H9 (cell line): ENCODE results near the gene IDH1. TPM values are rescaled to one million over a fixed set of nuclear protein-coding genes. Genes with fewer than 3 reads are reported as not detected.

ENCODE experiments used
- DNase-seq: peaks from one replicate; pipeline ENCODE4 v3.0.0-alpha.2; 2017
- H2AFZ ChIP-seq: one replicate; pipeline ENCODE4 v1.6.1; 2013; ENCODE audit warnings: mild to moderate bottlenecking, low read length, control low read depth, moderate library complexity
- H2AK5ac ChIP-seq: 2 replicates; pipeline ENCODE4 v1.6.1; 2013; ENCODE audit warnings: low read length, control low read depth, mixed read lengths; ENCODE audit not compliant: insufficient read length
- H2BK120ac ChIP-seq: one replicate; pipeline ENCODE4 v1.6.1; 2013; ENCODE audit warnings: low read depth, mild to moderate bottlenecking, low read length, control low read depth, inconsistent platforms; ENCODE audit not compliant: poor library complexity, severe bottlenecking
- H2BK12ac ChIP-seq: 2 replicates; pipeline ENCODE4 v1.6.1; 2013; ENCODE audit warnings: low read length, control low read depth, mixed read lengths, low read depth; ENCODE audit not compliant: insufficient read length
- H2BK15ac ChIP-seq: 2 replicates; pipeline ENCODE4 v1.6.1; 2013; ENCODE audit warnings: low read depth, low read length, control low read depth
- H2BK20ac ChIP-seq: one replicate; pipeline ENCODE4 v1.6.1; 2013; ENCODE audit warnings: low read depth, mild to moderate bottlenecking, low read length, control low read depth, inconsistent platforms; ENCODE audit not compliant: poor library complexity, severe bottlenecking
- H2BK5ac ChIP-seq: 2 replicates; pipeline ENCODE4 v1.6.1; 2013; ENCODE audit warnings: low read length, control low read depth, mixed read lengths; ENCODE audit not compliant: insufficient read length
- H3K14ac ChIP-seq: 2 replicates; pipeline ENCODE4 v1.6.1; 2013; ENCODE audit warnings: low read length, control low read depth; ENCODE audit not compliant: insufficient read depth
- H3K18ac ChIP-seq: 2 replicates; pipeline ENCODE4 v1.6.1; 2013; ENCODE audit warnings: low read depth, mild to moderate bottlenecking, mixed read lengths, low read length, control low read depth; ENCODE audit not compliant: insufficient read length
- H3K23ac ChIP-seq: 2 replicates; pipeline ENCODE4 v1.6.1; 2013; ENCODE audit warnings: low read length, control low read depth, mixed read lengths, low read depth; ENCODE audit not compliant: insufficient read length
- H3K23me2 ChIP-seq: 2 replicates; pipeline ENCODE4 v1.6.1; 2013; ENCODE audit warnings: low read depth, mild to moderate bottlenecking, mixed read lengths, low read length, control low read depth; ENCODE audit not compliant: insufficient read length, poor library complexity, severe bottlenecking
- H3K27ac ChIP-seq: 2 replicates; pipeline ENCODE4 v1.5.1; 2013; ENCODE audit warnings: low read length, control low read depth, mixed read lengths, low read depth; ENCODE audit not compliant: insufficient read length
- H3K27me3 ChIP-seq: 2 replicates; pipeline ENCODE4 v1.6.1; 2013; ENCODE audit warnings: low read length, control low read depth, inconsistent platforms; ENCODE audit not compliant: insufficient read depth
- H3K4ac ChIP-seq: 2 replicates; pipeline ENCODE4 v1.6.1; 2013; ENCODE audit warnings: low read depth, mild to moderate bottlenecking, control low read depth, inconsistent platforms, low read length, moderate library complexity
- H3K4me1 ChIP-seq: 2 replicates; pipeline ENCODE4 v1.6.1; 2013; ENCODE audit warnings: low read length, control low read depth, inconsistent platforms; ENCODE audit not compliant: insufficient read depth
- H3K4me2 ChIP-seq: 2 replicates; pipeline ENCODE4 v1.6.1; 2013; ENCODE audit warnings: low read length, control low read depth, mixed read lengths; ENCODE audit not compliant: insufficient read length, insufficient read depth
- H3K56ac ChIP-seq: 2 replicates; pipeline ENCODE4 v1.6.1; 2013; ENCODE audit warnings: low read depth, mild to moderate bottlenecking, mixed read lengths, low read length, control low read depth; ENCODE audit not compliant: insufficient read length
- H3K79me1 ChIP-seq: 2 replicates; pipeline ENCODE4 v1.6.1; 2013; ENCODE audit warnings: low read depth, mild to moderate bottlenecking, moderate library complexity, low read length, control low read depth, inconsistent platforms; ENCODE audit not compliant: insufficient read depth, poor library complexity, severe bottlenecking
- H3K79me2 ChIP-seq: 2 replicates; pipeline ENCODE4 v1.6.1; 2013; ENCODE audit warnings: low read length, control low read depth, inconsistent platforms; ENCODE audit not compliant: insufficient read depth
- H3K9ac ChIP-seq: 2 replicates; pipeline ENCODE4 v1.6.1; 2013; ENCODE audit warnings: low read length, control low read depth, mixed read lengths; ENCODE audit not compliant: insufficient read length; ENCODE audit errors: extremely low read depth
- H3K9me3 ChIP-seq: one replicate; pipeline ENCODE4 v1.6.1; 2013; ENCODE audit warnings: low read depth, low read length, inconsistent platforms; ENCODE audit not compliant: control insufficient read depth
- H3T11ph ChIP-seq: one replicate; pipeline ENCODE4 v1.6.1; 2013; ENCODE audit warnings: mild to moderate bottlenecking, low read length, control low read depth, inconsistent platforms
- H4K20me1 ChIP-seq: one replicate; pipeline ENCODE4 v1.6.1; 2013; ENCODE audit not compliant: control insufficient read depth, insufficient read length, insufficient read depth
- H4K5ac ChIP-seq: 2 replicates; pipeline ENCODE4 v1.6.1; 2013; ENCODE audit warnings: low read depth, mild to moderate bottlenecking, mixed read lengths, low read length, control low read depth; ENCODE audit not compliant: insufficient read length
- H4K8ac ChIP-seq: replicated peaks from 2 replicates; pipeline ENCODE4 v1.6.1; 2013; ENCODE audit warnings: low read length, control low read depth, mixed read lengths, low read depth; ENCODE audit not compliant: insufficient read length
- H4K91ac ChIP-seq: 2 replicates; pipeline ENCODE4 v1.6.1; 2013; ENCODE audit warnings: low read depth, mild to moderate bottlenecking, moderate library complexity, mixed read lengths, low read length, control low read depth; ENCODE audit not compliant: insufficient read length
- H3K27ac Mint-ChIP-seq, 3 experiments: 2 replicates in 2 of 3; 3 replicates in 1 of 3; pipeline ENCODE4 v1.8.0; 2020 to 2021; ENCODE audit warnings: mixed read lengths in 3 of 3, mild to moderate bottlenecking in 1 of 3, moderate library complexity in 1 of 3
- H3K27me3 Mint-ChIP-seq: 2 replicates; pipeline ENCODE4 v1.8.0; 2021; ENCODE audit warnings: low read depth, mild to moderate bottlenecking, moderate library complexity, mixed read lengths
- H3K36me3 Mint-ChIP-seq, 3 experiments: 2 replicates in 2 of 3; 3 replicates in 1 of 3; pipeline ENCODE4 v1.8.0; 2020 to 2021; ENCODE audit warnings: low read depth in 3 of 3, mixed read lengths in 3 of 3; ENCODE audit not compliant: insufficient read depth in 1 of 3
- H3K4me1 Mint-ChIP-seq, 2 experiments: 2 replicates each; pipeline ENCODE4 v1.8.0; 2020; ENCODE audit warnings: mixed read lengths in 2 of 2
- H3K4me3 Mint-ChIP-seq, 2 experiments: 2 replicates in 1 of 2; 3 replicates in 1 of 2; pipeline ENCODE4 v1.8.0; 2020 to 2021; ENCODE audit warnings: mild to moderate bottlenecking in 2 of 2, mixed read lengths in 2 of 2, moderate library complexity in 1 of 2
- H3K9me3 Mint-ChIP-seq, 2 experiments: 2 replicates in 1 of 2; 3 replicates in 1 of 2; pipeline ENCODE4 v1.8.0; 2020; ENCODE audit warnings: mild to moderate bottlenecking in 2 of 2, mixed read lengths in 2 of 2, moderate library complexity in 1 of 2
- WGBS: extraction: QIAGEN DNeasy Blood & Tissue Kit; methylation state at CpG from one replicate; pipeline ENCODE4 v1.1.7; 2013; ENCODE audit warnings: missing lambda C conversion rate, low lambda C conversion rate, mixed read lengths; ENCODE audit not compliant: insufficient read length; ENCODE audit errors: extremely low coverage; 5-methylcytosine and 5-hydroxymethylcytosine counted together
- total RNA-seq: library from RNA; stranded (reverse); gene quantifications from 2 replicates; pipeline ENCODE4 v1.2.1, GENCODE V29; 2021
- TF ChIP-seq, protein P1 (sequence below): fragments of 200-600 bp; sonication (generic); conservative IDR thresholded peaks from 3 replicates; pipeline ENCODE4 v1.8.0; 2021; ENCODE audit warnings: antibody characterized with exemption, mild to moderate bottlenecking

Gene IDH1
- total RNA-seq, 1 experiment from 2014 or later = 234 TPM

DNA sequence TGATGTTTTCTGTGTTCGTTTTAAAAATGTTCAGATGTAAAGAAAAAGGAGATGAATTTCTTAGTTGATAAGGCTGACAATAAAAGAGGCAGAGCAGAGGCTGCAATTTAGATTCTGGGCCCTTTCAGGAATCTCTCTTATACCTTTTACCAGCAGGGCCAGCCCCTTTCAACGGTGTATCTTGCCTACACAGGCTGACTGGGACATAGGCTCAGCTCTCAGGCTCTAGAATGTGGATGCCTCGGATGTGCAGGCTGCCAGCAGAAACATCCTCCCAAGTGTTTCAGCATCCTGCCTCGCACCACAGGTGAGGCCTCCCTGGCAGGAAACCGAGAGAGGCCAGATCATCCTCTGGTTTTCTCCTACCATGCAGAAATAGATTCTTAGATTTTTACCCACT, 68.4 kb downstream of the IDH1 start:
- Histone ChIP-seq H3K4ac (no peak overlapping the region), H3K9me3 (no peaks in the 10 kb centered on the region), H2BK120ac (no peak overlapping the region), H4K20me1 (no peaks in the 10 kb centered on the region), H3K27ac (no peak overlapping the region), H3K27me3 (no peaks in the 10 kb centered on the region), H3K4me1 (peaks cover 8% of the 10 kb centered on the region), H2BK20ac (no peak overlapping the region), H3K4me2 (no peak overlapping the region), H3K23me2 (peaks cover 4% of the 10 kb centered on the region), H3T11ph (no peak overlapping the region), H3K23ac (no peak overlapping the region), H4K8ac (no peak overlapping the region), H2BK15ac (no peak overlapping the region), H3K18ac (no peak overlapping the region), H3K9ac (no peak overlapping the region), H4K5ac (no peak overlapping the region), H3K79me1 (no peaks in the 10 kb centered on the region), H2BK5ac (no peak overlapping the region), H2BK12ac (no peak overlapping the region), H2AFZ (no peak overlapping the region), H3K79me2 (no peaks in the 10 kb centered on the region), H3K56ac (no peak overlapping the region), H3K14ac (no peak overlapping the region), H4K91ac (no peak overlapping the region), H2AK5ac (no peak overlapping the region)
- Mint-ChIP-seq H3K4me3 (peak overlapping the region in 1 of 2 experiments; percentile 45; a peak in 2 of 5 replicates), H3K27ac (no peak overlapping the region; a peak in 2 of 7 replicates), H3K27me3 (no peaks in the 10 kb centered on the region), H3K36me3 (no peaks in the 10 kb centered on the region), H3K9me3 (no peaks in the 10 kb centered on the region), H3K4me1 (peaks cover 66 to 79% of the 10 kb centered on the region in 2 experiments)
- TF ChIP-seq, protein P1, sequence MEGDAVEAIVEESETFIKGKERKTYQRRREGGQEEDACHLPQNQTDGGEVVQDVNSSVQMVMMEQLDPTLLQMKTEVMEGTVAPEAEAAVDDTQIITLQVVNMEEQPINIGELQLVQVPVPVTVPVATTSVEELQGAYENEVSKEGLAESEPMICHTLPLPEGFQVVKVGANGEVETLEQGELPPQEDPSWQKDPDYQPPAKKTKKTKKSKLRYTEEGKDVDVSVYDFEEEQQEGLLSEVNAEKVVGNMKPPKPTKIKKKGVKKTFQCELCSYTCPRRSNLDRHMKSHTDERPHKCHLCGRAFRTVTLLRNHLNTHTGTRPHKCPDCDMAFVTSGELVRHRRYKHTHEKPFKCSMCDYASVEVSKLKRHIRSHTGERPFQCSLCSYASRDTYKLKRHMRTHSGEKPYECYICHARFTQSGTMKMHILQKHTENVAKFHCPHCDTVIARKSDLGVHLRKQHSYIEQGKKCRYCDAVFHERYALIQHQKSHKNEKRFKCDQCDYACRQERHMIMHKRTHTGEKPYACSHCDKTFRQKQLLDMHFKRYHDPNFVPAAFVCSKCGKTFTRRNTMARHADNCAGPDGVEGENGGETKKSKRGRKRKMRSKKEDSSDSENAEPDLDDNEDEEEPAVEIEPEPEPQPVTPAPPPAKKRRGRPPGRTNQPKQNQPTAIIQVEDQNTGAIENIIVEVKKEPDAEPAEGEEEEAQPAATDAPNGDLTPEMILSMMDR = no peak
- no peak for DNase-seq
- no CpG with 5 or more reads among the region's 5 CpGs for WGBS

Other genes starting within 250 kb of the IDH1 start
- gene PLEKHM3, start 229.5 kb downstream of the IDH1 start, total RNA-seq = 7.3 and 7.5 TPM in 2 replicates
- not detected in 2 replicates for gene CRYGD, start 130.5 kb downstream of the IDH1 start, total RNA-seq
- gene CRYGC, start 125.2 kb downstream of the IDH1 start, total RNA-seq = not detected in 2 replicates
- 0.86 TPM in 1 of 2 replicates, not detected in the other for gene CRYGB, start 108.9 kb downstream of the IDH1 start, total RNA-seq
- gene CRYGA, start 91.5 kb downstream of the IDH1 start, total RNA-seq = not detected in 2 replicates
- not detected in 2 replicates for gene C2orf80, start 65.0 kb downstream of the IDH1 start, total RNA-seq
- gene PIKFYVE, start 11.2 kb upstream of the IDH1 start, total RNA-seq = 25.7 and 27.2 TPM in 2 replicates
- 0.20 and 0.29 TPM in 2 replicates for gene PTH2R, start 151.7 kb upstream of the IDH1 start, total RNA-seq